Endometrial microvascular endothelial cells (primary cell): ENCODE measurements around the gene FTCD. TPM values are rescaled to one million over a fixed set of nuclear protein-coding genes. Genes with fewer than 3 reads are reported as not detected.

Experiments
- in situ Hi-C: cut with HindIII; loops from 2 replicates; pipeline ENCODE4 v1.10.0; 2017; ENCODE audit warnings: low sequenced_read_pairs, low pct_unique_long_range_greater_than_20kb; ENCODE audit errors: inconsistent ontology term
- total RNA-seq: library from RNA; depleted of rRNA; stranded (reverse); fragments of >200 nt; gene quantifications from one replicate; pipeline ENCODE4 v1.2.3, GENCODE V29; 2015; ENCODE audit errors: inconsistent ontology term

The FTCD gene
- total RNA-seq, 1 donor from 2014 or later: not detected

GRCh38 chr21:46089285-46089684 lies 66.1 kb downstream of the FTCD start:
- in situ Hi-C loops: no loop called here

DNA sequence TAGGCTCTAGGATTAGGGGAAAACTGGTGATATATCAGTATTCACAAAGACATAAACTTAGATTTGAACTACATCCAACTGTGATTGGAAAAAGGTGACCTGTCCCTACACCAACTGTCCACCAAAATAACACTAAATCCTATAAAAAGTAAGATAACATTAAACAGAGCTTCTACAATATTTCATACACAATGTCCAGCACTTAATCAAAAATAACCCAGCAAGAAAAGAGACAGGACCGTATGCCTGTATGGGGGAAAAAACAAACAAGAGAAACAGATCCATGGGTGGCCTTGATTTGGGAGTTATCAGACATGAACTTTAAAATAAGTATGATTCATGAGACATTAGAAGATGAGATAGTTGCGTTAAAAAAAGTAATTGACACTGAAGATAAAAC lies 67.2 kb downstream of the FTCD start:
- in situ Hi-C loops: no loop called here

DNA sequence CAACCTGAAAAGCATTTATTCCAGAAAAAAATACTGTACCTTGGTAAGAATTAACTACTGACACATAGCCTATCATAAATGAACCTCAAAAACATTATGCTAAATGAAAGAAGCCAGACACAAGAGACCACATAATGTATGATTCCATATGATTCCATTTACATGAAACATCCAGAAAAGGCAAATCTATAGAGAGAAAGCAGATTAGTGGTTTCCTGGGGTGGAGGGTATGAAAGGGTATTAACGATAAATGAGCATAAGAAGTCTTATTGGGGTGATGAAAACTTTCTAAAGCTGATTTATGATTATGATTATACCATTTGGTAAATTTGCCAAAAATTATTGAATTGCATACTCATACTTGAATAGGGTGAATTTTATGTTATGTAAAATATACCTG lies 67.7 kb downstream of the FTCD start:
- in situ Hi-C loops: no loop called here

Other genes with a start within 250 kb of the FTCD start
- gene COL6A1, start 173.8 kb downstream of the FTCD start, total RNA-seq: 30.2 TPM
- gene COL6A2, start 57.5 kb downstream of the FTCD start, total RNA-seq: 11.2 TPM
- gene SPATC1L, start 28.9 kb upstream of the FTCD start, total RNA-seq: 24.8 TPM
- 57.2 TPM for gene LSS, start 73.2 kb upstream of the FTCD start, total RNA-seq
- 57.1 TPM for gene MCM3AP, start 130.0 kb upstream of the FTCD start, total RNA-seq
- gene YBEY, start 130.8 kb upstream of the FTCD start, total RNA-seq: 9.0 TPM
- 6.7 TPM for gene C21orf58, start 168.3 kb upstream of the FTCD start, total RNA-seq
- gene PCNT, start 168.6 kb upstream of the FTCD start, total RNA-seq: 17.8 TPM